ENCODE measurements around the gene UBR4.

- TF ChIP-seq EZH2 (IDR thresholded peaks at IDR 0.05; ENCODE audit: insufficient read depth, poor library complexity, severe bottlenecking) (no peak), EZH2phosphoT487 (IDR thresholded peaks at IDR 0.05; ENCODE audit: insufficient read depth, low read depth) (no peak)
Measured at GRCh38 chr1:19084206-19084738, 125.8 kb downstream of the UBR4 start.

All from GM23248 (cell line).